Lower leg skin (tissue), 4 donors: ENCODE data around the gene AMBRA1. TPM values are rescaled to one million over a fixed set of nuclear protein-coding genes. Genes with fewer than 3 reads are reported as not detected.

Source experiments
- DNase-seq, 2 donors: peaks; one replicate each; pipeline ENCODE4 v3.0.0-alpha.2; 2019; ENCODE audit warnings: low spot score in 2 of 2
- H3K4me3 ChIP-seq: fragments of 200-600 bp; sonication (generic); 2 replicates; pipeline ENCODE4 v1.5.1; 2017; ENCODE audit warnings: mild to moderate bottlenecking, low read depth; ENCODE audit not compliant: poor library complexity, severe bottlenecking
- CTCF ChIP-seq, 3 donors: fragments of 450-650 bp; IDR thresholded peaks; one replicate each; pipeline ENCODE4 v1.5.1; 2016; ENCODE audit warnings: antibody characterized with exemption in 3 of 3, mild to moderate bottlenecking in 3 of 3, moderate library complexity in 2 of 3
- POLR2A ChIP-seq, 2 donors: fragments of 450-650 bp; IDR thresholded peaks; one replicate each; pipeline ENCODE4 v1.6.1; 2016 to 2017; ENCODE audit warnings: antibody characterized with exemption in 2 of 2, mild to moderate bottlenecking in 1 of 2, moderate library complexity in 1 of 2
- whole genome bisulfite sequencing, 2 donors: methylation state at CpG; one replicate each; pipeline ENCODE4 v1.1.5; 2018; 5-methylcytosine and 5-hydroxymethylcytosine counted together
- intact Hi-C: fragments of 100-400 bp; cut with DNase I; formaldehyde crosslinking; loops from one replicate; pipeline ENCODE4 v1.15.0; 2023; ENCODE audit warnings: low total_unique reads
- total RNA-seq, 4 donors: library from RNA; depleted of rRNA; stranded (reverse); fragments of >200 nt; gene quantifications; one replicate each; pipeline ENCODE4 v1.1.0, GENCODE V29; 2016

AMBRA1 gene
- total RNA-seq, 4 donors from 2014 or later, result 31.5 to 67.5 (median 36.2) TPM

- DNase-seq, result no peak
- intact Hi-C loops, result loop anchor here (10.0 kb wide), 1 partner anchor 53 kb away; no protein-coding TSS in a partner anchor
- H3K4me3 ChIP-seq, result peak overlapping the region; percentile 100
- WGBS, 2 donors, result 1% methylated on average over 9 of the region's 9 CpGs
- no peak for TF ChIP-seq POLR2A (IDR thresholded peaks at IDR 0.05)
- no peak for TF ChIP-seq CTCF (IDR thresholded peaks at IDR 0.05)
These were observed 24.1 kb upstream of the AMBRA1 start for GRCh38 chr11:46617972-46618314.

DNA sequence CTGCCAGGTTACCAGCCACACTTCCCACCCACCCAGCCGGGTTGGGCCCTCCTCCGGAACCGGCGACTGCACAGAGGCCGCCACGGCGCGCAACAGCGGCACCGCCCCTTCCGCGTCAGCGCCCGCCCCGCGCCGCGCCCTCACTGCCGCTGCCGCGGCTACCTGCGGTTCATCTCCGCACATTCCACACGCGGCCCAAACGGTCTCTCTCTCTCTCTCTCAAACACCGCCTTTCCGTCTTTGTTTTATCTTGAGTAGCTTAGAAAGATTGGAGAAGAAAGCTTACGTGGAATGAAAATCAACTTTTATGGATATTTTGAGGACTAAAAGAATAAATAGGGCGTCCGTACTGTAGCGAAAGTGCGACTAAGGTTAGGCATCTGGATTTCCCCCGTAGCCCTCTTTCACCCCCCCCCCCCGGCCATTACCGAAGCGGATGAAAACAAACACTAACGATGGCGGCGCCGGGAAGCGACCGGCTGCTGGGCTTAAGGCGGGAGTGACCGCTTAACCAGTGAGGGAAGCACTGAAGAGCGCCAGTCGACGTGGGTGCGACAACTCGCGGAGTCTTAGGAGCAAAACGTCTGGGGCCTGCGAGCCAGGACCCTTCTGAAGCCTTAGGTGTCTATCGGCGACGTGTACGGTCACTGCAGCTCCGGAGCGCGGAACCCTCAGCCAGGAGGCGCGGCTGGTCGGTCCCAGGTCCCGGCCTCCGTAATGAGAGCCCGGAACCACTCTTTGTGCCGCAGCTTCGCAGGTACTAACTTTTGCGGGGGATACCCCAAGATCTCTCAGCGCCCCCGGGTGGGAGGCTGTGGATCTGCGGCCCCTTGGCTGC is 23.5 kb upstream of the AMBRA1 start, which contains the start of the genes ATG13 and HARBI1:
Gene ATG13 (plus strand): TSS at position 420 of the 838 bp plus-strand sequence. CDS start 26,739 bp downstream, outside the sequence.
Gene HARBI1 (minus strand): TSS at position 94 of the 838 bp plus-strand sequence. CDS start 990 bp downstream, outside the sequence.
- H3K4me3 ChIP-seq, result peak within 1 kb of the TSS; percentile 100
- DNase-seq, result peak; percentile 75 to 96
- WGBS, 2 donors, result 0 to 1% methylated on average over 65 to 68 of the region's 72 CpGs
- intact Hi-C loops, result loop anchor here (10.0 kb wide), 1 partner anchor 53 kb away; no protein-coding TSS in a partner anchor
- TF ChIP-seq POLR2A (IDR thresholded peaks at IDR 0.05), result no peak
- TF ChIP-seq CTCF (IDR thresholded peaks at IDR 0.05), result peak in 1 of 3 donors; percentile 62

GRCh38 chr11:46616551-46617133 is 22.8 kb upstream of the AMBRA1 start:
- intact Hi-C loops, result loop anchor here (10.0 kb wide), 1 partner anchor 52 kb away; no protein-coding TSS in a partner anchor
- WGBS, 2 donors, result 2 to 3% methylated on average over 15 of the region's 15 CpGs
- TF ChIP-seq POLR2A (IDR thresholded peaks at IDR 0.05) (no peak), CTCF (IDR thresholded peaks at IDR 0.05) (no peak)
- H3K4me3 ChIP-seq, result peak overlapping the region; percentile 100
- DNase-seq, result peak in 1 of 2 donors; percentile 68

- WGBS, 2 donors, result 93 to 95% methylated on average over 7 of the region's 7 CpGs
- no peak overlapping the region for H3K4me3 ChIP-seq
- TF ChIP-seq CTCF (IDR thresholded peaks at IDR 0.05) (no peak), POLR2A (IDR thresholded peaks at IDR 0.05) (no peak)
- DNase-seq, result no peak
- intact Hi-C loops, result loop anchor here (10.0 kb wide), 1 partner anchor 51 kb away; no protein-coding TSS in a partner anchor
These were observed 21.9 kb upstream of the AMBRA1 start for GRCh38 chr11:46615756-46616155.

DNA sequence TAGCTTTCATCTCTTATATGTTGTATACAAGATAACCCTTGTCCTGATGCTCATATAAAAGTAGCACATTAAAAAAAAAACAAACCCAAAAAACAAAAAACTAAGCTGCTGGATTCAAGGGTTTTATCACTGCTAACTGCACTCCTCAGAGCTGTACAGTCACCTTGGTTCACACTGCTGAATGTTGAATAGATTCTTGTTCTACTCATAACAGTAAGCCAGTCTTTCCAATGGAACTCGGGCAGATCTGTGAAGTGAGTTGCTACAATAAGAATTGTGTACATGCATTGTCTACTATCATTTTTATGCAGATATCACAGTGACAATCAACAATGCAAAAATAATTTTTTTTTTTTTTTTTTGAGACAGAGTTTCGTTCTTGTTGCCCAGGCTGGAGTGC is 18.5 kb upstream of the AMBRA1 start:
- no peak for TF ChIP-seq CTCF (IDR thresholded peaks at IDR 0.05)
- H3K4me3 ChIP-seq, result no peak overlapping the region
- intact Hi-C loops, result loop anchor here (10.0 kb wide), 1 partner anchor 48 kb away; no protein-coding TSS in a partner anchor
- WGBS, 2 donors, result 84 to 85% methylated on average over 2 of the region's 2 CpGs
- DNase-seq, result no peak
